Fibroblast of lung (primary cell): ENCODE results near the gene ERMP1.
"Not testable (repeated sequence)": the region's sequence is repeated elsewhere in the genome, so short reads cannot be mapped to it uniquely, and the experiment has no call there.

Experiments used
- EZH2 ChIP-seq: IDR thresholded peaks from 2 replicates; pipeline ENCODE4 v1.5.1; 2012; ENCODE audit warnings: low read length, control low read depth, mild to moderate bottlenecking; ENCODE audit errors: missing control alignments
- TF ChIP-seq, protein P1 (sequence below), 2 donors: IDR thresholded peaks in 1 of 2; conservative IDR thresholded peaks in 1 of 2; 1 replicate in 1 of 2; 2 replicates in 1 of 2; pipeline ENCODE4 v1.5.1; 2011 to 2012; ENCODE audit warnings: low read length in 2 of 2, control low read depth in 1 of 2, inconsistent platforms in 1 of 2, low read depth in 1 of 2, mild to moderate bottlenecking in 1 of 2

DNA sequence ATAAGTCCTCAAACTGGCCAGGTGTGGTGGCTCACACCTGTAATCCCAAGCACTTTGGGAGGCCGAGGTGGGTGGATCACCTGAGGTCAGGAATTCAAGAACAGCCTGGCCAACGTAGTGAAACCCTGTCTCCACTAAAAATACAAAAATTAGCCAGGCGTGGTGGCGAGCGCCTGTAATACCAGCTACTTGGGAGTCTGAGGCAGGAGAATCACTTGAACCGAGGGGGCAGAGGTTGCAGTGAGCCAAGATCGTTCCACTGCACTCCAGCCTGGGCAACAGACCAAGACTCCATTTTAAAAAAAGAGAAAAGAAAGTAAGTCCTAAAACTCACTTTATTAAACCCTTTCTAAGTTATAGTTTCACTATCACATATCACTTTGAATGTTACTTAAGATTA, 32.5 kb downstream of the ERMP1 start:
- TF ChIP-seq, protein P1, sequence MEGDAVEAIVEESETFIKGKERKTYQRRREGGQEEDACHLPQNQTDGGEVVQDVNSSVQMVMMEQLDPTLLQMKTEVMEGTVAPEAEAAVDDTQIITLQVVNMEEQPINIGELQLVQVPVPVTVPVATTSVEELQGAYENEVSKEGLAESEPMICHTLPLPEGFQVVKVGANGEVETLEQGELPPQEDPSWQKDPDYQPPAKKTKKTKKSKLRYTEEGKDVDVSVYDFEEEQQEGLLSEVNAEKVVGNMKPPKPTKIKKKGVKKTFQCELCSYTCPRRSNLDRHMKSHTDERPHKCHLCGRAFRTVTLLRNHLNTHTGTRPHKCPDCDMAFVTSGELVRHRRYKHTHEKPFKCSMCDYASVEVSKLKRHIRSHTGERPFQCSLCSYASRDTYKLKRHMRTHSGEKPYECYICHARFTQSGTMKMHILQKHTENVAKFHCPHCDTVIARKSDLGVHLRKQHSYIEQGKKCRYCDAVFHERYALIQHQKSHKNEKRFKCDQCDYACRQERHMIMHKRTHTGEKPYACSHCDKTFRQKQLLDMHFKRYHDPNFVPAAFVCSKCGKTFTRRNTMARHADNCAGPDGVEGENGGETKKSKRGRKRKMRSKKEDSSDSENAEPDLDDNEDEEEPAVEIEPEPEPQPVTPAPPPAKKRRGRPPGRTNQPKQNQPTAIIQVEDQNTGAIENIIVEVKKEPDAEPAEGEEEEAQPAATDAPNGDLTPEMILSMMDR (conservative IDR thresholded peaks at IDR 0.05 in 1 of 2, IDR thresholded peaks at IDR 0.05 in 1 of 2; ENCODE audit: low read depth in 1 of 2, low read length in 2 of 2): not testable (repeated sequence)
- TF ChIP-seq EZH2: not testable (repeated sequence)
